Gastrocnemius medialis (tissue), 4 donors: ENCODE results near the gene HOXA3. TPM values are rescaled to one million over a fixed set of nuclear protein-coding genes. Genes with fewer than 3 reads are reported as not detected.
A peak's percentile ranks its signal among the peaks of the same experiment; 100 is the strongest.

Experiments used
- ATAC-seq, 2 donors: fragments of 150-250 bp; one replicate each; pipeline ENCODE4 v1.9.1; 2016
- DNase-seq, 2 donors: peaks; one replicate each; pipeline ENCODE4 v3.0.0-alpha.2; 2019
- H3K27ac ChIP-seq, 4 donors: fragments of 200-600 bp; sonication (generic); 1 replicate in 1 of 4; 2 replicates in 3 of 4; pipeline ENCODE4 v1.5.1; 2016 to 2018; ENCODE audit warnings: mild to moderate bottlenecking in 2 of 4, moderate library complexity in 1 of 4
- H3K27me3 ChIP-seq, 3 donors: fragments of 200-600 bp; sonication (generic) in 2 of 3; 1 replicate in 1 of 3; 2 replicates in 2 of 3; pipeline versions ENCODE4 v1.5.1 to v1.6.0; 2016 to 2019; ENCODE audit warnings: mild to moderate bottlenecking in 1 of 3, moderate library complexity in 1 of 3
- H3K36me3 ChIP-seq, 2 donors: fragments of 200-600 bp; sonication (generic) in 1 of 2; one replicate each; pipeline ENCODE4 v1.5.1; 2017 to 2018
- H3K4me1 ChIP-seq, 2 donors: fragments of 200-600 bp; sonication (generic) in 1 of 2; one replicate each; pipeline ENCODE4 v1.5.1; 2016 to 2017; ENCODE audit warnings: mild to moderate bottlenecking in 2 of 2
- H3K4me3 ChIP-seq, 4 donors: fragments of 200-600 bp; sonication (generic) in 3 of 4; 1 replicate in 1 of 4; 2 replicates in 3 of 4; pipeline ENCODE4 v1.5.1; 2016 to 2019; ENCODE audit warnings: mild to moderate bottlenecking in 2 of 4
- H3K9me3 ChIP-seq, 3 donors: fragments of 200-600 bp; sonication (generic) in 2 of 3; 1 replicate in 1 of 3; 2 replicates in 2 of 3; pipeline ENCODE4 v1.5.1; 2016 to 2019
- CTCF ChIP-seq, 5 experiments: fragments of 450-650 bp in 3 of 5; fragments of 200-600 bp in 2 of 5; sonication (generic) in 2 of 5; IDR thresholded peaks in 4 of 5; conservative IDR thresholded peaks in 1 of 5; 1 replicate in 4 of 5; 2 replicates in 1 of 5; pipeline ENCODE4 v1.5.1; 2016 to 2019; ENCODE audit warnings: antibody characterized with exemption in 5 of 5, mild to moderate bottlenecking in 3 of 5, moderate library complexity in 3 of 5
- POLR2A ChIP-seq, 2 donors: fragments of 450-650 bp; IDR thresholded peaks; one replicate each; pipeline ENCODE4 v1.6.1; 2017; ENCODE audit warnings: antibody characterized with exemption in 2 of 2, mild to moderate bottlenecking in 2 of 2, moderate library complexity in 2 of 2
- in situ Hi-C, 4 donors: fragments of 200-750 bp; cut with MboI; loops; one replicate each; pipeline versions ENCODE4 v1.15.0 to v1.8.0; 2017; ENCODE audit warnings: low sequenced_read_pairs in 4 of 4
- intact Hi-C: fragments of 100-400 bp; cut with DNase I; formaldehyde crosslinking; loops from one replicate; pipeline ENCODE4 v1.15.1; 2023; ENCODE audit warnings: low total_unique reads
- total RNA-seq, 4 donors: library from RNA; depleted of rRNA; stranded (reverse); fragments of >200 nt; gene quantifications; one replicate each; pipeline versions ENCODE4 v1.1.0 to v1.2.3, GENCODE V29; 2016

Gene HOXA3
- total RNA-seq, 4 donors from 2014 or later: 0.53 to 6.2 (median 3.0) TPM

- TF ChIP-seq CTCF (IDR thresholded peaks at IDR 0.05 in 4 of 5, conservative IDR thresholded peaks at IDR 0.05 in 1 of 5): no peak
- peak in 1 of 2 donors; percentile 7 for TF ChIP-seq POLR2A (IDR thresholded peaks at IDR 0.05)
- H3K9me3 ChIP-seq: no peaks in the 10 kb centered on the region
- intact Hi-C loops: loop anchor here (10.0 kb wide), 1 partner anchor 1504 kb away; no protein-coding TSS in a partner anchor
- H3K4me1 ChIP-seq: peaks cover 45 to 68% of the 10 kb centered on the region in 2 donors
- no peaks in the 10 kb centered on the region for H3K36me3 ChIP-seq
- peak overlapping the region; percentile 47 to 56 (median 52) for H3K4me3 ChIP-seq
- H3K27me3 ChIP-seq: peaks cover 0 to 3% (median 3%) of the 10 kb centered on the region in 3 donors
- in situ Hi-C loops: loop anchor here in 3 of 4 donors (10.0 to 25.0 kb wide), 5 partner anchors 909 to 1416 kb away; partner anchors contain the start of gene CREB5 (in 1 of the 3)
- DNase-seq (peak; percentile 50 to 68), ATAC-seq (peak; percentile 15 to 21)
- peak overlapping the region; percentile 90 to 99 (median 95) for H3K27ac ChIP-seq
Measured at GRCh38 chr7:27178366-27178765, 26.0 kb upstream of the HOXA3 start.

DNA sequence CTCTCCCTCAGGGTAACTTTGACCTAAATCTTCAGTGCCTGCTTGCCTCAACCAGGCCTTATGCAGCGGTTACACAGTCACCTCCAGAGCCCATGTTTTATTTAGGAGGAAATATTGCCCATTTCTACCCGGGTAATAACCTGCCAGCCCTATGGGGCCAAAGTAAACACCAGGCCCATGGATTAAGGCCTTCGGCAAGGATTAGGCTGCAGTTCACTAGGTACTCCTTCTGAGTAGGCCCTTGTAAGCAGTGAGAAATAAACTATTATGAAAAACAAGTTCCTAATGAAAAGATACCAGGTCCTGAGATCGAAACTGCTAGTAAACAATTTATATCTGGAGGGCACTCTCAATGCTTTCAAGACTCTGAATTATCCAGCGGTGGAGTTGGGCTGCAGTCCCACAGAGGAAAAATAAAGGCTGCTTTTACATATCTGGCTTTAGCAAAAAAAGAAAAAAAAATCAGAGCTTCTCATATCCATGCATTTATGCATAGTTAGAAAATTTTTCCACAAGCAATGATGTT, 25.5 kb upstream of the HOXA3 start:
- peak in 1 of 2 donors; percentile 11 for DNase-seq
- TF ChIP-seq CTCF (IDR thresholded peaks at IDR 0.05 in 4 of 5, conservative IDR thresholded peaks at IDR 0.05 in 1 of 5): no peak
- TF ChIP-seq POLR2A (IDR thresholded peaks at IDR 0.05): no peak
- Histone ChIP-seq H3K27ac (peak overlapping the region; percentile 90 to 99 (median 95)), H3K9me3 (no peaks in the 10 kb centered on the region), H3K27me3 (peaks cover 0 to 3% (median under 1%) of the 10 kb centered on the region in 3 donors), H3K4me3 (peak overlapping the region; percentile 47 to 56 (median 52)), H3K4me1 (peaks cover 42 to 63% of the 10 kb centered on the region in 2 donors), H3K36me3 (no peaks in the 10 kb centered on the region)
- in situ Hi-C loops: loop anchor here in 3 of 4 donors (10.0 to 25.0 kb wide), 5 partner anchors 909 to 1416 kb away; partner anchors contain the start of gene CREB5 (in 1 of the 3)
- ATAC-seq: no peak
- intact Hi-C loops: loop anchor here (10.0 kb wide), 1 partner anchor 1503 kb away; no protein-coding TSS in a partner anchor

- TF ChIP-seq POLR2A (IDR thresholded peaks at IDR 0.05) (peak in 1 of 2 donors; percentile 53), CTCF (IDR thresholded peaks at IDR 0.05 in 4 of 5, conservative IDR thresholded peaks at IDR 0.05 in 1 of 5) (no peak)
- ATAC-seq: peak in 1 of 2 donors; percentile 1
- in situ Hi-C loops: loop anchor here in 3 of 4 donors (10.0 to 25.0 kb wide), 5 partner anchors 910 to 1415 kb away; partner anchors contain the start of gene CREB5 (in 1 of the 3)
- DNase-seq: peak; percentile 21 to 70
- Histone ChIP-seq H3K27ac (peak overlapping the region; percentile 90 to 99 (median 95)), H3K27me3 (no peaks in the 10 kb centered on the region), H3K4me1 (peaks cover 35 to 56% of the 10 kb centered on the region in 2 donors), H3K4me3 (peak overlapping the region; percentile 47 to 56 (median 52)), H3K9me3 (no peaks in the 10 kb centered on the region), H3K36me3 (no peaks in the 10 kb centered on the region)
- intact Hi-C loops: loop anchor here (10.0 kb wide), 1 partner anchor 1502 kb away; no protein-coding TSS in a partner anchor
Measured at GRCh38 chr7:27176962-27177794, 24.8 kb upstream of the HOXA3 start.

DNA sequence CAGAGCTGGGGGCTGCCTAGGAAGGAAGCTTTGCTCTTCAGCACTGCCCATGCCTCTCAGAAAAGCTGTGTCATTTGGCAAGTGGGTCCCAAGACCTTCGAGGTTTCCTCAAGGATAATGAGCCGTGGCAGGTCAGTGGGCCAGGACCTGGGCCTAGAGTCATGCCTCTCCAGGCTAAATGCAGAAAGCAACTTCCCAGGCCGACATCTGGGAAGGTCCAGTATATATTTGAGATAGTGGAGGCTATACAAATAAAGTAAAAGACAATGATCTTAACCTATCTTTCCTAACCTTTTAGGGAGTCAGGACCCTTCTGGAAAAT, 24.1 kb upstream of the HOXA3 start:
- Histone ChIP-seq H3K4me1 (peaks cover 34 to 51% of the 10 kb centered on the region in 2 donors), H3K27ac (peak overlapping the region; percentile 90 to 99 (median 95)), H3K27me3 (no peaks in the 10 kb centered on the region), H3K9me3 (no peaks in the 10 kb centered on the region), H3K36me3 (no peaks in the 10 kb centered on the region), H3K4me3 (peak overlapping the region; percentile 39 to 84 (median 63))
- no peak for DNase-seq
- no peak for ATAC-seq
- TF ChIP-seq POLR2A (IDR thresholded peaks at IDR 0.05) (no peak), CTCF (IDR thresholded peaks at IDR 0.05 in 4 of 5, conservative IDR thresholded peaks at IDR 0.05 in 1 of 5) (no peak)
- intact Hi-C loops: loop anchor here (10.0 kb wide), 1 partner anchor 1502 kb away; no protein-coding TSS in a partner anchor
- in situ Hi-C loops: loop anchor here in 3 of 4 donors (10.0 to 25.0 kb wide), 5 partner anchors 911 to 1414 kb away; partner anchors contain the start of gene CREB5 (in 1 of the 3)
